ENCODE measurements around the gene PEAR1.

Gene PEAR1

GRCh38 chr1:156901966-156902915 lies 8.7 kb downstream of the PEAR1 start:
- DNase-seq (ENCODE audit: low spot score): no peak

GRCh38 chr1:156903328-156904091 lies 10.0 kb downstream of the PEAR1 start:
- no peak for DNase-seq (ENCODE audit: low spot score)

GRCh38 chr1:156904187-156904959 lies 10.9 kb downstream of the PEAR1 start:
- no peak for DNase-seq (ENCODE audit: low spot score)

GRCh38 chr1:156905176-156905575 lies 11.7 kb downstream of the PEAR1 start:
- DNase-seq (ENCODE audit: low spot score): no peak

GRCh38 chr1:156905651-156906050 lies 12.1 kb downstream of the PEAR1 start:
- DNase-seq (ENCODE audit: low spot score): no peak

GRCh38 chr1:156906206-156906906 lies 12.8 kb downstream of the PEAR1 start:
- DNase-seq (ENCODE audit: low spot score): no peak

- DNase-seq (ENCODE audit: low spot score): no peak
These were observed 15.0 kb downstream of the PEAR1 start for GRCh38 chr1:156908541-156908940.

GRCh38 chr1:156908955-156909354 lies 15.4 kb downstream of the PEAR1 start:
- no peak for DNase-seq (ENCODE audit: low spot score)

GRCh38 chr1:156909671-156910070 lies 16.2 kb downstream of the PEAR1 start:
- no peak for DNase-seq (ENCODE audit: low spot score)

- DNase-seq (ENCODE audit: low spot score): no peak
These were observed 16.8 kb downstream of the PEAR1 start for GRCh38 chr1:156910309-156910782.

- DNase-seq (ENCODE audit: low spot score): no peak
These were observed 18.2 kb downstream of the PEAR1 start for GRCh38 chr1:156911577-156912298.

- DNase-seq (ENCODE audit: low spot score): no peak
These were observed 18.8 kb downstream of the PEAR1 start for GRCh38 chr1:156912310-156912709.

- peak; percentile 45 for DNase-seq (ENCODE audit: low spot score)
These were observed 19.6 kb downstream of the PEAR1 start for GRCh38 chr1:156912861-156913808.

GRCh38 chr1:156913809-156914387 lies 20.4 kb downstream of the PEAR1 start:
- no peak for DNase-seq (ENCODE audit: low spot score)

- no peak for DNase-seq (ENCODE audit: low spot score)
These were observed 20.9 kb downstream of the PEAR1 start for GRCh38 chr1:156914440-156914856.

GRCh38 chr1:156920233-156921052 lies 26.9 kb downstream of the PEAR1 start, which contains the start of gene LRRC71:
Gene LRRC71 (plus strand): TSS chr1:156920632. CDS start chr1:156920804, 172 bp downstream.
- DNase-seq (ENCODE audit: low spot score): peak; percentile 79

- no peak for DNase-seq (ENCODE audit: low spot score)
These were observed 27.6 kb downstream of the PEAR1 start for GRCh38 chr1:156921053-156921529.

Measured in kidney tubule cell (primary cell).